H9 (cell line): ENCODE measurements around the gene OR10D3. TPM values are rescaled to one million over a fixed set of nuclear protein-coding genes. Genes with fewer than 3 reads are reported as not detected.

ENCODE experiments used
- DNase-seq: peaks from one replicate; pipeline ENCODE4 v3.0.0-alpha.2; 2017
- H2AFZ ChIP-seq: one replicate; pipeline ENCODE4 v1.6.1; 2013; ENCODE audit warnings: mild to moderate bottlenecking, low read length, control low read depth, moderate library complexity
- H2AK5ac ChIP-seq: 2 replicates; pipeline ENCODE4 v1.6.1; 2013; ENCODE audit warnings: low read length, control low read depth, mixed read lengths; ENCODE audit not compliant: insufficient read length
- H2BK120ac ChIP-seq: one replicate; pipeline ENCODE4 v1.6.1; 2013; ENCODE audit warnings: low read depth, mild to moderate bottlenecking, low read length, control low read depth, inconsistent platforms; ENCODE audit not compliant: poor library complexity, severe bottlenecking
- H2BK12ac ChIP-seq: 2 replicates; pipeline ENCODE4 v1.6.1; 2013; ENCODE audit warnings: low read length, control low read depth, mixed read lengths, low read depth; ENCODE audit not compliant: insufficient read length
- H2BK15ac ChIP-seq: 2 replicates; pipeline ENCODE4 v1.6.1; 2013; ENCODE audit warnings: low read depth, low read length, control low read depth
- H2BK20ac ChIP-seq: one replicate; pipeline ENCODE4 v1.6.1; 2013; ENCODE audit warnings: low read depth, mild to moderate bottlenecking, low read length, control low read depth, inconsistent platforms; ENCODE audit not compliant: poor library complexity, severe bottlenecking
- H2BK5ac ChIP-seq: 2 replicates; pipeline ENCODE4 v1.6.1; 2013; ENCODE audit warnings: low read length, control low read depth, mixed read lengths; ENCODE audit not compliant: insufficient read length
- H3K14ac ChIP-seq: 2 replicates; pipeline ENCODE4 v1.6.1; 2013; ENCODE audit warnings: low read length, control low read depth; ENCODE audit not compliant: insufficient read depth
- H3K18ac ChIP-seq: 2 replicates; pipeline ENCODE4 v1.6.1; 2013; ENCODE audit warnings: low read depth, mild to moderate bottlenecking, mixed read lengths, low read length, control low read depth; ENCODE audit not compliant: insufficient read length
- H3K23ac ChIP-seq: 2 replicates; pipeline ENCODE4 v1.6.1; 2013; ENCODE audit warnings: low read length, control low read depth, mixed read lengths, low read depth; ENCODE audit not compliant: insufficient read length
- H3K23me2 ChIP-seq: 2 replicates; pipeline ENCODE4 v1.6.1; 2013; ENCODE audit warnings: low read depth, mild to moderate bottlenecking, mixed read lengths, low read length, control low read depth; ENCODE audit not compliant: insufficient read length, poor library complexity, severe bottlenecking
- H3K27ac ChIP-seq: 2 replicates; pipeline ENCODE4 v1.5.1; 2013; ENCODE audit warnings: low read length, control low read depth, mixed read lengths, low read depth; ENCODE audit not compliant: insufficient read length
- H3K27me3 ChIP-seq: 2 replicates; pipeline ENCODE4 v1.6.1; 2013; ENCODE audit warnings: low read length, control low read depth, inconsistent platforms; ENCODE audit not compliant: insufficient read depth
- H3K4ac ChIP-seq: 2 replicates; pipeline ENCODE4 v1.6.1; 2013; ENCODE audit warnings: low read depth, mild to moderate bottlenecking, control low read depth, inconsistent platforms, low read length, moderate library complexity
- H3K4me1 ChIP-seq: 2 replicates; pipeline ENCODE4 v1.6.1; 2013; ENCODE audit warnings: low read length, control low read depth, inconsistent platforms; ENCODE audit not compliant: insufficient read depth
- H3K4me2 ChIP-seq: 2 replicates; pipeline ENCODE4 v1.6.1; 2013; ENCODE audit warnings: low read length, control low read depth, mixed read lengths; ENCODE audit not compliant: insufficient read length, insufficient read depth
- H3K56ac ChIP-seq: 2 replicates; pipeline ENCODE4 v1.6.1; 2013; ENCODE audit warnings: low read depth, mild to moderate bottlenecking, mixed read lengths, low read length, control low read depth; ENCODE audit not compliant: insufficient read length
- H3K79me1 ChIP-seq: 2 replicates; pipeline ENCODE4 v1.6.1; 2013; ENCODE audit warnings: low read depth, mild to moderate bottlenecking, moderate library complexity, low read length, control low read depth, inconsistent platforms; ENCODE audit not compliant: insufficient read depth, poor library complexity, severe bottlenecking
- H3K79me2 ChIP-seq: 2 replicates; pipeline ENCODE4 v1.6.1; 2013; ENCODE audit warnings: low read length, control low read depth, inconsistent platforms; ENCODE audit not compliant: insufficient read depth
- H3K9ac ChIP-seq: 2 replicates; pipeline ENCODE4 v1.6.1; 2013; ENCODE audit warnings: low read length, control low read depth, mixed read lengths; ENCODE audit not compliant: insufficient read length; ENCODE audit errors: extremely low read depth
- H3K9me3 ChIP-seq: one replicate; pipeline ENCODE4 v1.6.1; 2013; ENCODE audit warnings: low read depth, low read length, inconsistent platforms; ENCODE audit not compliant: control insufficient read depth
- H3T11ph ChIP-seq: one replicate; pipeline ENCODE4 v1.6.1; 2013; ENCODE audit warnings: mild to moderate bottlenecking, low read length, control low read depth, inconsistent platforms
- H4K20me1 ChIP-seq: one replicate; pipeline ENCODE4 v1.6.1; 2013; ENCODE audit not compliant: control insufficient read depth, insufficient read length, insufficient read depth
- H4K5ac ChIP-seq: 2 replicates; pipeline ENCODE4 v1.6.1; 2013; ENCODE audit warnings: low read depth, mild to moderate bottlenecking, mixed read lengths, low read length, control low read depth; ENCODE audit not compliant: insufficient read length
- H4K8ac ChIP-seq: replicated peaks from 2 replicates; pipeline ENCODE4 v1.6.1; 2013; ENCODE audit warnings: low read length, control low read depth, mixed read lengths, low read depth; ENCODE audit not compliant: insufficient read length
- H4K91ac ChIP-seq: 2 replicates; pipeline ENCODE4 v1.6.1; 2013; ENCODE audit warnings: low read depth, mild to moderate bottlenecking, moderate library complexity, mixed read lengths, low read length, control low read depth; ENCODE audit not compliant: insufficient read length
- H3K27ac Mint-ChIP-seq, 3 experiments: 2 replicates in 2 of 3; 3 replicates in 1 of 3; pipeline ENCODE4 v1.8.0; 2020 to 2021; ENCODE audit warnings: mixed read lengths in 3 of 3, mild to moderate bottlenecking in 1 of 3, moderate library complexity in 1 of 3
- H3K27me3 Mint-ChIP-seq: 2 replicates; pipeline ENCODE4 v1.8.0; 2021; ENCODE audit warnings: low read depth, mild to moderate bottlenecking, moderate library complexity, mixed read lengths
- H3K36me3 Mint-ChIP-seq, 3 experiments: 2 replicates in 2 of 3; 3 replicates in 1 of 3; pipeline ENCODE4 v1.8.0; 2020 to 2021; ENCODE audit warnings: low read depth in 3 of 3, mixed read lengths in 3 of 3; ENCODE audit not compliant: insufficient read depth in 1 of 3
- H3K4me1 Mint-ChIP-seq, 2 experiments: 2 replicates each; pipeline ENCODE4 v1.8.0; 2020; ENCODE audit warnings: mixed read lengths in 2 of 2
- H3K4me3 Mint-ChIP-seq, 2 experiments: 2 replicates in 1 of 2; 3 replicates in 1 of 2; pipeline ENCODE4 v1.8.0; 2020 to 2021; ENCODE audit warnings: mild to moderate bottlenecking in 2 of 2, mixed read lengths in 2 of 2, moderate library complexity in 1 of 2
- H3K9me3 Mint-ChIP-seq, 2 experiments: 2 replicates in 1 of 2; 3 replicates in 1 of 2; pipeline ENCODE4 v1.8.0; 2020; ENCODE audit warnings: mild to moderate bottlenecking in 2 of 2, mixed read lengths in 2 of 2, moderate library complexity in 1 of 2
- WGBS: extraction: QIAGEN DNeasy Blood & Tissue Kit; methylation state at CpG from one replicate; pipeline ENCODE4 v1.1.7; 2013; ENCODE audit warnings: missing lambda C conversion rate, low lambda C conversion rate, mixed read lengths; ENCODE audit not compliant: insufficient read length; ENCODE audit errors: extremely low coverage; 5-methylcytosine and 5-hydroxymethylcytosine counted together
- total RNA-seq: library from RNA; stranded (reverse); gene quantifications from 2 replicates; pipeline ENCODE4 v1.2.1, GENCODE V29; 2021
- TF ChIP-seq, protein P1 (sequence below): fragments of 200-600 bp; sonication (generic); conservative IDR thresholded peaks from 3 replicates; pipeline ENCODE4 v1.8.0; 2021; ENCODE audit warnings: antibody characterized with exemption, mild to moderate bottlenecking

The OR10D3 gene
- total RNA-seq, 1 experiment from 2014 or later: not detected

- no peak overlapping the region for H3K18ac ChIP-seq
- no peaks in the 10 kb centered on the region for H3K23me2 ChIP-seq
- H3K9me3 ChIP-seq: no peaks in the 10 kb centered on the region
- DNase-seq: no peak
- H3K79me2 ChIP-seq: 0 out of 2 replicates have a peak, but pooled peaks cover 2% of the 10 kb centered on the region
- H3K27me3 ChIP-seq: no peaks in the 10 kb centered on the region
- no peak overlapping the region for H3T11ph ChIP-seq
- H2BK20ac ChIP-seq: no peak overlapping the region
- no peak overlapping the region for H2BK15ac ChIP-seq
- no peak overlapping the region for H2AK5ac ChIP-seq
- no peak overlapping the region for H4K5ac ChIP-seq
- H4K8ac ChIP-seq: no peak overlapping the region
- no peaks in the 10 kb centered on the region for H3K4me1 ChIP-seq
- no peaks in the 10 kb centered on the region for H3K4me1 Mint-ChIP-seq
- H3K9ac ChIP-seq: no peak overlapping the region
- H2AFZ ChIP-seq: no peak overlapping the region
- TF ChIP-seq, protein P1, sequence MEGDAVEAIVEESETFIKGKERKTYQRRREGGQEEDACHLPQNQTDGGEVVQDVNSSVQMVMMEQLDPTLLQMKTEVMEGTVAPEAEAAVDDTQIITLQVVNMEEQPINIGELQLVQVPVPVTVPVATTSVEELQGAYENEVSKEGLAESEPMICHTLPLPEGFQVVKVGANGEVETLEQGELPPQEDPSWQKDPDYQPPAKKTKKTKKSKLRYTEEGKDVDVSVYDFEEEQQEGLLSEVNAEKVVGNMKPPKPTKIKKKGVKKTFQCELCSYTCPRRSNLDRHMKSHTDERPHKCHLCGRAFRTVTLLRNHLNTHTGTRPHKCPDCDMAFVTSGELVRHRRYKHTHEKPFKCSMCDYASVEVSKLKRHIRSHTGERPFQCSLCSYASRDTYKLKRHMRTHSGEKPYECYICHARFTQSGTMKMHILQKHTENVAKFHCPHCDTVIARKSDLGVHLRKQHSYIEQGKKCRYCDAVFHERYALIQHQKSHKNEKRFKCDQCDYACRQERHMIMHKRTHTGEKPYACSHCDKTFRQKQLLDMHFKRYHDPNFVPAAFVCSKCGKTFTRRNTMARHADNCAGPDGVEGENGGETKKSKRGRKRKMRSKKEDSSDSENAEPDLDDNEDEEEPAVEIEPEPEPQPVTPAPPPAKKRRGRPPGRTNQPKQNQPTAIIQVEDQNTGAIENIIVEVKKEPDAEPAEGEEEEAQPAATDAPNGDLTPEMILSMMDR: no peak
- no peaks in the 10 kb centered on the region for H3K9me3 Mint-ChIP-seq
- no peak overlapping the region for H3K4ac ChIP-seq
- no peak overlapping the region for H2BK12ac ChIP-seq
- no peak overlapping the region for H4K91ac ChIP-seq
- H3K14ac ChIP-seq: no peak overlapping the region
- no peaks in the 10 kb centered on the region for H3K36me3 Mint-ChIP-seq
- no peak overlapping the region for H3K4me3 Mint-ChIP-seq
- H3K27ac Mint-ChIP-seq: no peak overlapping the region
- WGBS: no CpG with 5 or more reads among the region's 5 CpGs
- H3K79me1 ChIP-seq: no peaks in the 10 kb centered on the region
- no peak overlapping the region for H3K4me2 ChIP-seq
- no peak overlapping the region for H2BK5ac ChIP-seq
- no peak overlapping the region for H2BK120ac ChIP-seq
- no peaks in the 10 kb centered on the region; the same call in 1 of the 2 replicates for H3K27me3 Mint-ChIP-seq
- no peak overlapping the region for H3K23ac ChIP-seq
- no peak overlapping the region for H3K27ac ChIP-seq
- H4K20me1 ChIP-seq: no peaks in the 10 kb centered on the region
- H3K56ac ChIP-seq: no peak overlapping the region
These were observed 20.9 kb downstream of the OR10D3 start for GRCh38 chr11:124204008-124204407.
